ENCODE data around the gene C11orf24. TPM values are rescaled to one million over a fixed set of nuclear protein-coding genes. Genes with fewer than 3 reads are reported as not detected.

Gene C11orf24
- total RNA-seq, 1 experiment from 2014 or later = 52.3 TPM

- no TSS peak for BruUV-seq (replicated peaks)
- POLR2A ChIA-PET (ENCODE audit: low non-redundant PET) = no interaction called here
- Histone ChIP-seq H3K4me3 (ENCODE audit: low read depth, low read length, poor library complexity, severe bottlenecking) (peak within 1 kb of the TSS; percentile 75), H3K27me3 (replicated peaks; ENCODE audit: insufficient read depth, low read depth, low read length, poor library complexity) (no peaks in the 10 kb centered on the region), H3K27ac (ENCODE audit: low read depth, low read length, poor library complexity, severe bottlenecking) (peak within 1 kb of the TSS; percentile 84), H3K4me1 (ENCODE audit: insufficient read depth, low read length, poor library complexity, severe bottlenecking) (peaks cover 17% of the 10 kb centered on the region), H3K9me3 (ENCODE audit: low read depth, low read length, poor library complexity, severe bottlenecking) (no peaks in the 10 kb centered on the region), H3K36me3 (ENCODE audit: insufficient read depth, low read length, poor library complexity, severe bottlenecking) (no peaks in the 10 kb centered on the region)
- CTCF ChIA-PET = no interaction called here
- no peak for TF ChIP-seq CTCF (conservative IDR thresholded peaks at IDR 0.05; ENCODE audit: low read depth, low read length)
- no peak for TF ChIP-seq EZH2 (IDR thresholded peaks at IDR 0.05; ENCODE audit: borderline replicate concordance, low read depth, low read length, poor library complexity, severe bottlenecking)
- intact Hi-C loops (cut with micrococcal nuclease; ENCODE audit: unreplicated experiment) = no loop called here
- peak; percentile 61 for DNase-seq (ENCODE audit: low spot score)
Observed at GRCh38 chr11:68312117-68312779, 40.5 kb upstream of the C11orf24 start, which contains the start of gene LRP5. LRP5 (plus strand) TSS chr11:68312591; CDS start chr11:68312715, 124 bp downstream.

DNA sequence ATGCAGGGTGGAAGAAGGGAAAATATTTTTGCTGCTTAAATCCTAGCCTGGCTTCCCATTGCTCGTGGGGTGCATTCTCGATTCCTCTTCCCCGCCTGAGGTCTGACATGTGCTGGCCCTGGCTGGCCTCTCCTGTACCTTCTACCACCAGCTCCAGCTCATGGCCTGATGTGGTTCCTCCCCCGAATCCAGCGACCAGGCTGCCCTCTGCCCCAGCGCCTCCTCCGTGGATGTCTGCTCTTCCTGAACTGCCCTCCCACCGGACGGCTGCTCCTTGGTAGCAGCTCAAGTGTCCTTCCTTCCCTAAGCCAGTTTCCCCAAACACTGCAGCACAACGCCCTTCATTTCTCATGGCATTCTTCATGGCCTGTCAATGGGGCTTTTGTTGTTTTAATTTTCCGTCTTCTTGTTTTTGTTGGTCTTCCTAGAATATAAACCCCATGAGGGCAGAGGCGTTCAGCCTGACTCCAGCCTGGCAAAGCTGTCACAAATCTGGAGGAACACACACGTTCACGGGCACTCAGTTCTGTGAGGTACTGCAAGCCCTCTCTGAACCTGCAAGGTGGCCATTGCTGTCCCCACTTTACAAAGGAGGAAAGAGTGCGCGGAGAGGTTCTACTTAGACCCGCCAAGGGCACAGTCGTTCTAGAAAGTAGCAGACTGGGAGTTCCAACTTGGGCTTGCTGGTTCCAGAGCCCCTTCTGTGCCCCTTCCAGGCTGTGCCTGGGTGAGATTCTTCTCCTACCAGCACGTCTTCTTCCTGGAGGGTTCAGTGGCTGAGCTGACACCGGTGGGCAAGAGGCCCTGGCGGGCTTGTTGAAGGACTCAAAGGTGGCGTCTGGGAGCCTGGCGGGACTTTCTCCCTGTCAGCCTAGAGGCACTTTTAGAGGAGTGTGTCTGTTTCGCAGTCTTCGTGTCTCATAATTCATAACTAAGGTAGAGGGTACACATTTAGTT, 39.7 kb upstream of the C11orf24 start:
- Histone ChIP-seq H3K27me3 (replicated peaks; ENCODE audit: insufficient read depth, low read depth, low read length, poor library complexity) (no peaks in the 10 kb centered on the region), H3K4me1 (ENCODE audit: insufficient read depth, low read length, poor library complexity, severe bottlenecking) (peaks cover 17% of the 10 kb centered on the region), H3K9me3 (ENCODE audit: low read depth, low read length, poor library complexity, severe bottlenecking) (no peaks in the 10 kb centered on the region), H3K36me3 (ENCODE audit: insufficient read depth, low read length, poor library complexity, severe bottlenecking) (no peaks in the 10 kb centered on the region), H3K27ac (ENCODE audit: low read depth, low read length, poor library complexity, severe bottlenecking) (no peak overlapping the region), H3K4me3 (ENCODE audit: low read depth, low read length, poor library complexity, severe bottlenecking) (peak overlapping the region; percentile 75)
- intact Hi-C loops (cut with micrococcal nuclease; ENCODE audit: unreplicated experiment) = no loop called here
- TF ChIP-seq CTCF (conservative IDR thresholded peaks at IDR 0.05; ENCODE audit: low read depth, low read length) (no peak), EZH2 (IDR thresholded peaks at IDR 0.05; ENCODE audit: borderline replicate concordance, low read depth, low read length, poor library complexity, severe bottlenecking) (no peak)
- ChIA-PET POLR2A (ENCODE audit: low non-redundant PET) (interaction anchor here (0.5 kb wide), 1 partner anchor 103 kb away, joined by 3 read pairs; no protein-coding TSS in a partner anchor), CTCF (no interaction called here)
- no TSS peak for BruUV-seq (replicated peaks)
- DNase-seq (ENCODE audit: low spot score) = no peak

GRCh38 chr11:68309621-68310185, 37.9 kb upstream of the C11orf24 start:
- no peak for DNase-seq (ENCODE audit: low spot score)
- no peak for TF ChIP-seq EZH2 (IDR thresholded peaks at IDR 0.05; ENCODE audit: borderline replicate concordance, low read depth, low read length, poor library complexity, severe bottlenecking)
- intact Hi-C loops (cut with micrococcal nuclease; ENCODE audit: unreplicated experiment) = no loop called here
- Histone ChIP-seq H3K4me3 (ENCODE audit: low read depth, low read length, poor library complexity, severe bottlenecking) (no peak overlapping the region), H3K27me3 (replicated peaks; ENCODE audit: insufficient read depth, low read depth, low read length, poor library complexity) (no peaks in the 10 kb centered on the region), H3K4me1 (ENCODE audit: insufficient read depth, low read length, poor library complexity, severe bottlenecking) (peaks cover 5% of the 10 kb centered on the region), H3K27ac (ENCODE audit: low read depth, low read length, poor library complexity, severe bottlenecking) (no peak overlapping the region), H3K9me3 (ENCODE audit: low read depth, low read length, poor library complexity, severe bottlenecking) (no peaks in the 10 kb centered on the region), H3K36me3 (ENCODE audit: insufficient read depth, low read length, poor library complexity, severe bottlenecking) (no peaks in the 10 kb centered on the region)
- no TSS peak for BruUV-seq (replicated peaks)
- ChIA-PET CTCF (no interaction called here), POLR2A (ENCODE audit: low non-redundant PET) (no interaction called here)

Data from A673 (cell line).